K562 (cell line): Measurements from ENCODE around the gene DDX18. TPM values are rescaled to one million over a fixed set of nuclear protein-coding genes. Genes with fewer than 3 reads are reported as not detected.
A peak's percentile ranks its signal among the peaks of the same experiment; 100 is the strongest.

ENCODE experiments used
- ATAC-seq: fragments of 200-7000 bp; cut with Tn5 transposase; 3 replicates; pipeline ENCODE4 v1.9.1; 2020; ENCODE audit warnings: moderate library complexity
- BruUV-seq: library from RNA; stranded (reverse); fragments of 400-500 nt; replicated peaks from 2 replicates; lab custom pipeline; 2021; lab: Mats Ljungman, UMichigan
- CTCF ChIA-PET: fragments of 300-600 bp; formaldehyde crosslinking; extraction: SDS; loops from one replicate; lab custom pipeline; 2021; ENCODE audit warnings: low intra/inter-chr PET ratio; lab: Yijun Ruan, JAX
- POLR2A ChIA-PET: fragments of 300-600, 350-650 bp; sonication (Branson Sonifier 250); formaldehyde crosslinking; extraction: SDS; loops from one replicate; lab custom pipeline; 2021; ENCODE audit warnings: antibody characterized with exemption, inconsistent platforms; lab: Yijun Ruan, JAX
- DNase-seq, 4 experiments: peaks; one replicate each; pipeline versions ENCODE4 v3.0.0 to v3.0.0-alpha.2; 2011 to 2018; ENCODE audit warnings: low spot score in 3 of 4, mixed read lengths in 3 of 4; ENCODE audit errors: extremely low read depth in 1 of 4
- FAIRE-seq: peaks from 2 replicates; lab custom pipeline; 2011; peaks lifted over from hg19 to GRCh38; lab: Jason Lieb, UNC
- H2AFZ ChIP-seq: 2 replicates; pipeline ENCODE4 v1.6.0; 2011; ENCODE audit warnings: low read depth, low read length, control low read depth, inconsistent platforms
- H3K27ac ChIP-seq: fragments of 200-600 bp; 3 replicates; pipeline ENCODE4 v1.8.0; 2011; ENCODE audit warnings: low read depth, mild to moderate bottlenecking, control low read depth, inconsistent platforms, low read length, moderate library complexity, mixed read lengths; ENCODE audit errors: extremely low read depth
- H3K27me3 ChIP-seq, 2 experiments: fragments of 300-600 bp in 1 of 2; 2 replicates in 1 of 2; 3 replicates in 1 of 2; pipeline versions ENCODE4 v1.6.0 to v1.8.0; 2011; ENCODE audit warnings: inconsistent platforms in 2 of 2, low read length in 2 of 2, mild to moderate bottlenecking in 1 of 2, mixed read lengths in 1 of 2, moderate library complexity in 1 of 2; ENCODE audit not compliant: control insufficient read depth in 2 of 2, insufficient read depth in 2 of 2
- H3K36me3 ChIP-seq: fragments of 300-600 bp; 3 replicates; pipeline ENCODE4 v1.8.0; 2011; ENCODE audit warnings: mild to moderate bottlenecking, low read length, inconsistent platforms; ENCODE audit not compliant: control insufficient read depth, insufficient read depth
- H3K4me1 ChIP-seq, 2 experiments: fragments of 200-600 bp in 1 of 2; replicated peaks in 1 of 2; 2 replicates in 1 of 2; 3 replicates in 1 of 2; pipeline versions ENCODE4 v1.5.1 to v1.8.0; 2011; ENCODE audit warnings: inconsistent platforms in 2 of 2, low read length in 2 of 2, mild to moderate bottlenecking in 1 of 2, mixed read lengths in 1 of 2, moderate library complexity in 1 of 2; ENCODE audit not compliant: control insufficient read depth in 2 of 2, insufficient read depth in 2 of 2
- H3K4me2 ChIP-seq: 2 replicates; pipeline ENCODE4 v1.6.1; 2011; ENCODE audit warnings: low read length, control low read depth, inconsistent platforms, mixed read lengths; ENCODE audit not compliant: insufficient read depth
- H3K4me3 ChIP-seq: fragments of 200-600 bp; sonication (generic), shearing (Covaris generic); 2 replicates; pipeline ENCODE4 v1.5.1; 2016; ENCODE audit warnings: control low read depth, inconsistent platforms
- H3K79me2 ChIP-seq: fragments of 200-600 bp; 3 replicates; pipeline ENCODE4 v1.8.0; 2011; ENCODE audit warnings: low read length, inconsistent platforms; ENCODE audit not compliant: control insufficient read depth, insufficient read depth
- H3K9ac ChIP-seq, 2 experiments: 2 replicates each; pipeline versions ENCODE4 v1.6.0 to v1.6.1; 2011; ENCODE audit warnings: low read depth in 2 of 2, low read length in 2 of 2, control low read depth in 1 of 2, inconsistent platforms in 1 of 2, mild to moderate bottlenecking in 1 of 2, mixed read lengths in 1 of 2; ENCODE audit not compliant: insufficient read depth in 1 of 2
- H3K9me1 ChIP-seq: one replicate; pipeline ENCODE4 v1.6.0; 2011; ENCODE audit warnings: inconsistent platforms, mild to moderate bottlenecking, low read length, moderate library complexity; ENCODE audit not compliant: control insufficient read depth, insufficient read depth
- H3K9me3 ChIP-seq: replicated peaks from 2 replicates; pipeline ENCODE4 v1.5.1; 2011; ENCODE audit warnings: low read depth, low read length, inconsistent platforms; ENCODE audit not compliant: control insufficient read depth, insufficient read depth
- H4K20me1 ChIP-seq: replicated peaks from 2 replicates; pipeline ENCODE4 v1.6.1; 2011; ENCODE audit warnings: low read length, inconsistent platforms, mixed read lengths; ENCODE audit not compliant: control insufficient read depth, insufficient read depth
- E2F6 ChIP-seq, 2 experiments: IDR thresholded peaks; 2 replicates each; pipeline ENCODE4 v1.6.1; 2011; ENCODE audit warnings: borderline replicate concordance in 1 of 2, control low read depth in 1 of 2, low read depth in 1 of 2, low read length in 1 of 2, mild to moderate bottlenecking in 1 of 2, mixed read lengths in 1 of 2, moderate library complexity in 1 of 2; ENCODE audit not compliant: insufficient read depth in 1 of 2, insufficient read length in 1 of 2, poor library complexity in 1 of 2, severe bottlenecking in 1 of 2; ENCODE audit errors: extremely low read depth in 1 of 2
- GTF2E2 ChIP-seq: fragments of 200-800 bp; sonication (Bioruptor generic); IDR thresholded peaks from 2 replicates; pipeline ENCODE4 v1.6.1; 2016; ENCODE audit warnings: missing genetic modification characterization, missing compliant biosample characterization
- MCM3 ChIP-seq: fragments of 450-650 bp; IDR thresholded peaks from 2 replicates; pipeline ENCODE4 v1.6.1; 2016
- RCOR1 ChIP-seq, 2 experiments: IDR thresholded peaks; 2 replicates each; pipeline ENCODE4 v1.6.1; 2012; ENCODE audit warnings: low read depth in 2 of 2, low read length in 2 of 2, borderline replicate concordance in 1 of 2, improper control_type of control experiment in 1 of 2
- ZNF124 ChIP-seq: sonication (generic); formaldehyde crosslinking; IDR thresholded peaks from 2 replicates; pipeline ENCODE4 v1.8.1; 2022; ENCODE audit warnings: missing genetic modification reagents
- ZNF165 ChIP-seq: fragments of 250-450 bp; sonication (Bioruptor Pico); IDR thresholded peaks from 2 replicates; pipeline ENCODE4 v1.4.0; 2020; ENCODE audit warnings: borderline replicate concordance
- ZNF324 ChIP-seq: fragments of 250-450 bp; sonication (Bioruptor Pico); IDR thresholded peaks from 2 replicates; pipeline ENCODE4 v1.4.0; 2020; ENCODE audit warnings: mild to moderate bottlenecking
- ZNF79 ChIP-seq: fragments of 250-450 bp; sonication (Bioruptor Pico); IDR thresholded peaks from 2 replicates; pipeline ENCODE4 v1.4.0; 2020; ENCODE audit warnings: low read depth, mild to moderate bottlenecking, moderate library complexity
- WGBS: fragments of 100-300 bp; shearing (Covaris generic); methylation state at CpG from one replicate; pipeline ENCODE4 v1.1.6; 2016; ENCODE audit warnings: low coverage, mixed read lengths; ENCODE audit not compliant: insufficient coverage; ENCODE audit errors: missing lambda C conversion rate; 5-methylcytosine and 5-hydroxymethylcytosine counted together
- in situ Hi-C: fragments of 300-500 bp; cut with MboI; formaldehyde crosslinking; loops from 4 replicates; pipeline ENCODE4 v1.15.0; 2018; ENCODE audit warnings: inconsistent platforms, mixed read lengths
- intact Hi-C: fragments of 100-400 bp; cut with micrococcal nuclease; formaldehyde crosslinking; loops from 2 replicates; pipeline ENCODE4 v1.14.2; 2022
- polyA plus RNA-seq, 8 experiments: library from polyadenylated mRNA; depleted of rRNA in 4 of 8; stranded (reverse) in 5 of 8; unstranded in 3 of 8; fragments of >200 nt; fragmentation: Nextera tagmentation in 2 of 8; fragmentation: Illumina TruSeq in 1 of 8; extraction: Ambion mirVana in 2 of 8; extraction: Trizol in 1 of 8; gene quantifications; 2 replicates each; pipeline versions ENCODE4 v1.2.1 to v1.2.3, GENCODE V29; 2011 to 2014; ENCODE audit warnings: inconsistent platforms in 1 of 8, missing spikeins in 1 of 8
- total RNA-seq, 7 experiments: library from RNA; depleted of rRNA in 6 of 7; stranded (reverse); fragments of >200 nt in 6 of 7; fragmentation: Illumina TruSeq in 2 of 7; extraction: Trizol in 2 of 7; gene quantifications; 2 replicates each; pipeline versions ENCODE4 v1.2.1 to v1.2.3, GENCODE V29; 2011 to 2021; ENCODE audit warnings: low replicate concordance in 1 of 7

Gene DDX18
- total and polyA plus RNA-seq, 9 of the 15 experiments (the other 6 are each of a cell fraction or from before 2014, with no cell fraction given) = 67.9 to 156 (median 116) TPM

- POLR2A ChIA-PET = no interaction called here
- H3K27me3 ChIP-seq = peaks cover 7 to 30% of the 10 kb centered on the region in 2 experiments; a peak in 3 of 5 replicates
- in situ Hi-C loops = no loop called here
- intact Hi-C loops = no loop called here
- no peak overlapping the region for H3K9ac ChIP-seq
- no peak overlapping the region for H2AFZ ChIP-seq
- H3K36me3 ChIP-seq = no peaks in the 10 kb centered on the region
- H3K9me1 ChIP-seq = no peaks in the 10 kb centered on the region
- no peak for FAIRE-seq
- H3K4me2 ChIP-seq = no peak overlapping the region
- BruUV-seq = no TSS peak
- TF ChIP-seq ZNF324 (CRISPR knock-in tag) (no peak), ZNF124 (CRISPR knock-in tag) (no peak), RCOR1 (IDR thresholded peaks at IDR 0.05; ENCODE audit: borderline replicate concordance in 1 of 2, low read depth in 2 of 2, low read length in 2 of 2) (no peak), GTF2E2 (no peak), ZNF165 (CRISPR knock-in tag) (no peak), MCM3 (no peak)
- H3K4me1 ChIP-seq = peaks cover 0 to 6% of the 10 kb centered on the region in 2 experiments; a peak in 1 of 5 replicates
- no peaks in the 10 kb centered on the region for H4K20me1 ChIP-seq
- no peak overlapping the region for H3K4me3 ChIP-seq
- H3K27ac ChIP-seq = no peak overlapping the region
- no peaks in the 10 kb centered on the region for H3K9me3 ChIP-seq
- 0 out of 3 replicates have a peak, but pooled peaks have one; percentile 33 for ATAC-seq
- DNase-seq = no peak
- CTCF ChIA-PET = no interaction called here
- WGBS = 14% methylated on average over 21 of the region's 41 CpGs
- no peaks in the 10 kb centered on the region for H3K79me2 ChIP-seq
These were observed 44.5 kb downstream of the DDX18 start for GRCh38 chr2:117858892-117859531.

- H3K27me3 ChIP-seq = peaks cover 7 to 30% of the 10 kb centered on the region in 2 experiments; a peak in 3 of 5 replicates
- no peak for TF ChIP-seq ZNF79
- TF ChIP-seq E2F6 (IDR thresholded peaks at IDR 0.05; ENCODE audit: borderline replicate concordance in 1 of 2, extremely low read depth in 1 of 2, insufficient read depth in 1 of 2, insufficient read length in 1 of 2, low read depth in 1 of 2, low read length in 1 of 2, poor library complexity in 1 of 2, severe bottlenecking in 1 of 2) = peak in 1 of 2 experiments; percentile 51
- peaks cover 0 to 6% of the 10 kb centered on the region in 2 experiments; a peak in 1 of 5 replicates for H3K4me1 ChIP-seq
- 37% methylated on average over 14 of the region's 44 CpGs for WGBS
- ChIA-PET POLR2A (no interaction called here), CTCF (no interaction called here)
- intact Hi-C loops (no loop called here), in situ Hi-C loops (no loop called here)
- no peak overlapping the region for H3K4me3 ChIP-seq
- H3K9me3 ChIP-seq = no peaks in the 10 kb centered on the region
- FAIRE-seq (no peak), DNase-seq (no peak), ATAC-seq (no peak)
- H4K20me1 ChIP-seq = no peaks in the 10 kb centered on the region
- no peaks in the 10 kb centered on the region for H3K36me3 ChIP-seq
- H3K9me1 ChIP-seq = no peaks in the 10 kb centered on the region
- H3K27ac ChIP-seq = no peak overlapping the region
- H3K9ac ChIP-seq = no peak overlapping the region
- H3K79me2 ChIP-seq = no peaks in the 10 kb centered on the region
- H3K4me2 ChIP-seq = no peak overlapping the region
- H2AFZ ChIP-seq = no peak overlapping the region
- BruUV-seq = no TSS peak
These were observed 45.0 kb downstream of the DDX18 start for GRCh38 chr2:117859532-117859911.
